Thyroid gland (tissue), 4 donors: ENCODE results near the gene TFDP2. TPM values are rescaled to one million over a fixed set of nuclear protein-coding genes. Genes with fewer than 3 reads are reported as not detected.

Experiments used
- DNase-seq, 2 donors: peaks; one replicate each; pipeline ENCODE4 v3.0.0-alpha.2; 2019
- H3K27ac ChIP-seq, 3 donors: fragments of 200-600 bp; sonication (generic); 1 replicate in 2 of 3; 2 replicates in 1 of 3; pipeline ENCODE4 v1.5.1; 2016 to 2019; ENCODE audit warnings: mild to moderate bottlenecking in 1 of 3, moderate library complexity in 1 of 3
- H3K27me3 ChIP-seq: fragments of 200-600 bp; sonication (generic); one replicate; pipeline ENCODE4 v1.5.1; 2019
- H3K36me3 ChIP-seq, 2 donors: fragments of 200-600 bp; sonication (generic); one replicate each; pipeline ENCODE4 v1.5.1; 2016 to 2019
- H3K4me1 ChIP-seq, 2 donors: fragments of 200-600 bp; sonication (generic); one replicate each; pipeline ENCODE4 v1.5.1; 2017 to 2019
- H3K4me3 ChIP-seq, 3 donors: fragments of 200-600 bp; sonication (generic); replicated peaks in 1 of 3; 1 replicate in 2 of 3; 2 replicates in 1 of 3; pipeline ENCODE4 v1.5.1; 2016; ENCODE audit warnings: mild to moderate bottlenecking in 1 of 3
- H3K9me3 ChIP-seq: fragments of 200-600 bp; sonication (generic); one replicate; pipeline ENCODE4 v1.5.1; 2017
- CTCF ChIP-seq, 6 experiments: fragments of 200-600 bp in 3 of 6; fragments of 450-650 bp in 3 of 6; sonication (generic) in 3 of 6; IDR thresholded peaks; one replicate each; pipeline ENCODE4 v1.5.1; 2016 to 2019; ENCODE audit warnings: antibody characterized with exemption in 6 of 6, mild to moderate bottlenecking in 2 of 6, inconsistent platforms in 1 of 6, moderate library complexity in 1 of 6
- POLR2A ChIP-seq, 2 donors: fragments of 450-650 bp; IDR thresholded peaks; one replicate each; pipeline ENCODE4 v1.6.1; 2017; ENCODE audit warnings: antibody characterized with exemption in 2 of 2, mild to moderate bottlenecking in 2 of 2, moderate library complexity in 1 of 2
- WGBS, 2 donors: methylation state at CpG; one replicate each; pipeline ENCODE4 v1.1.5; 2017; 5-methylcytosine and 5-hydroxymethylcytosine counted together
- intact Hi-C: fragments of 100-400 bp; cut with DNase I; formaldehyde crosslinking; loops from one replicate; pipeline ENCODE4 v1.15.1; 2023
- total RNA-seq, 4 donors: library from RNA; depleted of rRNA; stranded (reverse); fragments of >200 nt; gene quantifications; one replicate each; pipeline ENCODE4 v1.2.3, GENCODE V29; 2016

The TFDP2 gene
- total RNA-seq, 4 donors from 2014 or later = 67.7 to 174 (median 122) TPM

- intact Hi-C loops = loop anchor here (5.0 kb wide), 1 partner anchor 149 kb away; no protein-coding TSS in a partner anchor
- TF ChIP-seq POLR2A (IDR thresholded peaks at IDR 0.05) (no peak), CTCF (IDR thresholded peaks at IDR 0.05) (no peak)
- no peaks in the 10 kb centered on the region for H3K4me1 ChIP-seq
- no peaks in the 10 kb centered on the region for H3K27me3 ChIP-seq
- H3K27ac ChIP-seq = no peak overlapping the region
- H3K4me3 ChIP-seq = no peak overlapping the region
- no peak for DNase-seq
- 71 to 84% methylated on average over 8 of the region's 8 CpGs for WGBS, 2 donors
- no peaks in the 10 kb centered on the region for H3K9me3 ChIP-seq
- no peaks in the 10 kb centered on the region for H3K36me3 ChIP-seq
Observed at GRCh38 chr3:142127941-142128658, 21.2 kb downstream of the TFDP2 start.

GRCh38 chr3:142124243-142124642 is 25.1 kb downstream of the TFDP2 start:
- H3K36me3 ChIP-seq = no peaks in the 10 kb centered on the region
- TF ChIP-seq CTCF (IDR thresholded peaks at IDR 0.05) (no peak), POLR2A (IDR thresholded peaks at IDR 0.05) (no peak)
- intact Hi-C loops = no loop called here

GRCh38 chr3:142120707-142121106 is 28.6 kb downstream of the TFDP2 start:
- Histone ChIP-seq H3K27ac (no peak overlapping the region), H3K4me3 (no peak overlapping the region), H3K4me1 (no peaks in the 10 kb centered on the region), H3K27me3 (no peaks in the 10 kb centered on the region), H3K36me3 (no peaks in the 10 kb centered on the region), H3K9me3 (no peaks in the 10 kb centered on the region)
- WGBS, 2 donors = 69 to 71% methylated on average over 3 of the region's 3 CpGs
- intact Hi-C loops = no loop called here
- TF ChIP-seq CTCF (IDR thresholded peaks at IDR 0.05) (no peak), POLR2A (IDR thresholded peaks at IDR 0.05) (no peak)
- DNase-seq = no peak

More at GRCh38 chr3:142124243-142124642, 25.1 kb downstream of the TFDP2 start:
- WGBS, 2 donors = 94 to 96% methylated on average over 2 of the region's 2 CpGs
- H3K4me1 ChIP-seq = no peaks in the 10 kb centered on the region
- no peaks in the 10 kb centered on the region for H3K27me3 ChIP-seq
- H3K9me3 ChIP-seq = no peaks in the 10 kb centered on the region
- no peak overlapping the region for H3K27ac ChIP-seq
- H3K4me3 ChIP-seq = no peak overlapping the region
- no peak for DNase-seq

GRCh38 chr3:142118911-142119310 is 30.4 kb downstream of the TFDP2 start:
- 96 to 97% methylated on average over 3 of the region's 3 CpGs for WGBS, 2 donors
- Histone ChIP-seq H3K36me3 (no peaks in the 10 kb centered on the region), H3K4me3 (no peak overlapping the region), H3K27ac (no peak overlapping the region), H3K9me3 (no peaks in the 10 kb centered on the region), H3K27me3 (no peaks in the 10 kb centered on the region), H3K4me1 (no peaks in the 10 kb centered on the region)
- TF ChIP-seq CTCF (IDR thresholded peaks at IDR 0.05) = no peak
- TF ChIP-seq POLR2A (IDR thresholded peaks at IDR 0.05) = no peak
- intact Hi-C loops = no loop called here
- DNase-seq = peak in 1 of 2 donors; percentile 6

GRCh38 chr3:142117056-142117851 is 32.1 kb downstream of the TFDP2 start:
- intact Hi-C loops = no loop called here
- TF ChIP-seq POLR2A (IDR thresholded peaks at IDR 0.05) (no peak), CTCF (IDR thresholded peaks at IDR 0.05) (no peak)
- no peak for DNase-seq
- 89 to 90% methylated on average over 8 of the region's 8 CpGs for WGBS, 2 donors
- H3K27me3 ChIP-seq = no peaks in the 10 kb centered on the region
- H3K4me1 ChIP-seq = no peaks in the 10 kb centered on the region
- H3K4me3 ChIP-seq = no peak overlapping the region
- no peaks in the 10 kb centered on the region for H3K9me3 ChIP-seq
- no peaks in the 10 kb centered on the region for H3K36me3 ChIP-seq
- no peak overlapping the region for H3K27ac ChIP-seq
